Measurements from ENCODE around the gene ACVRL1.
A peak's percentile ranks its signal among the peaks of the same experiment; 100 is the strongest.

ACVRL1 gene

DNA sequence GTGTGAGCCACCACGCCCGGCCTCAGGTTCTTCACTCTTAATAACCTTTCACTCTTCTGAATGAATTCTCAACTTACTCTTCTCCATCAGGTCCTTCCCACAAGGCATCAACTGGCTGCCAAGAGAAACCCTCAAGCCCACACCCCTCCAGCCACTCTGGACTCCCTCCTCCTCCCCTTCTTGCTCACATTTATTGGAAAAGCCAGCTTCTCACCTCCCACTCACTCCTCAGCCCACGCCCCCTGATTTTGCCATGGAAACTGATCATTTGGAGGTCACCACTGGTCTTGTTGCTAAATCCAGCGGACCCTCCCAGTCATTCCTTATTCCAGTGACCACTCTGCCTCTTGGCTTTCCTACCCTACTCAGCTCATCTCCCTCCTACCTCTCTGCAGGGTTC is 26.8 kb downstream of the ACVRL1 start:
- Mint-ChIP-seq H3K36me3 (no peaks in the 10 kb centered on the region), H3K27ac (no peak overlapping the region), H3K4me1 (no peaks in the 10 kb centered on the region), H3K4me3 (no peak overlapping the region), H3K9me3 (no peaks in the 10 kb centered on the region), H3K27me3 (no peaks in the 10 kb centered on the region)

DNA sequence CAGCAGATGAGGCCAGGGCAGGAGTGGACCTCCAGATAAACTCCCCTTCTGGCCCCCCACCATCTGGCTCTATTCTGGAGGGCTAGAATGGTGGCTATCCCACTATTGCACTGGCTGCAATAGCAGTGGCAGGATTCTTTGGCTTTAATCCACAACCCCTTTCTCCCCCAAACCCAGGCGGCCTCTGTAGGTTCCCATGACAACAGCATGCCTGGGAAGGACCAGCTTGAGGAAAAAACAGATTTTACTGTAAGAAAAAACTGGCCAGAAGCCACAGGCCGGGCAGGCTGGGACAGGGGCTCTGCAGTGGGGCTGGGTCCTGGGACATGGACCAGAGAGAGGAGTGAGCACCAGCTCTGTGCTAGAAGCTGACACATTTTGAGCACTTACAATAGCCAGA is 30.6 kb downstream of the ACVRL1 start:
- H3K36me3 Mint-ChIP-seq = no peaks in the 10 kb centered on the region
- H3K4me3 Mint-ChIP-seq = no peak overlapping the region
- H3K4me1 Mint-ChIP-seq = peaks cover 7% of the 10 kb centered on the region
- H3K27ac Mint-ChIP-seq = no peak overlapping the region
- H3K27me3 Mint-ChIP-seq = no peaks in the 10 kb centered on the region
- H3K9me3 Mint-ChIP-seq = no peaks in the 10 kb centered on the region

DNA sequence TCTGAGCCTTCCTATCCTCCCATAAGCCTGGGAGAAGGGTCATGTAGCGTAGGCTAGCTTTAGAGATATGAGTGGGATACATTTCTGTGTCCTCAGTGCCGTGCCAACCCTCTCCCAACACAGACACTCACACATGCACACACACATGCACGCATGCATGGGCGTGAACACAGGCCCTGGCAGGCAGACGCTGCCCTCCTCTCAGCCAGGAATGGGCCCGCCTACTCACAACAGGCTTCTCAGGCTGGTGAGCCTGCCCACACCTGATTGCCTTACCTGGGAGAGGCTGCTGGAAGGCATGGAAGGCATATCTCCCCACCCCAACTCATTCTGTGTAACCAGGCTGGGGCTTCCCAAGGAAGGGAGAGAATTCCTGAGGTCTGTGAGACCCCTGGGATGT is 31.4 kb downstream of the ACVRL1 start:
- no peaks in the 10 kb centered on the region for H3K36me3 Mint-ChIP-seq
- no peaks in the 10 kb centered on the region for H3K27me3 Mint-ChIP-seq

DNA sequence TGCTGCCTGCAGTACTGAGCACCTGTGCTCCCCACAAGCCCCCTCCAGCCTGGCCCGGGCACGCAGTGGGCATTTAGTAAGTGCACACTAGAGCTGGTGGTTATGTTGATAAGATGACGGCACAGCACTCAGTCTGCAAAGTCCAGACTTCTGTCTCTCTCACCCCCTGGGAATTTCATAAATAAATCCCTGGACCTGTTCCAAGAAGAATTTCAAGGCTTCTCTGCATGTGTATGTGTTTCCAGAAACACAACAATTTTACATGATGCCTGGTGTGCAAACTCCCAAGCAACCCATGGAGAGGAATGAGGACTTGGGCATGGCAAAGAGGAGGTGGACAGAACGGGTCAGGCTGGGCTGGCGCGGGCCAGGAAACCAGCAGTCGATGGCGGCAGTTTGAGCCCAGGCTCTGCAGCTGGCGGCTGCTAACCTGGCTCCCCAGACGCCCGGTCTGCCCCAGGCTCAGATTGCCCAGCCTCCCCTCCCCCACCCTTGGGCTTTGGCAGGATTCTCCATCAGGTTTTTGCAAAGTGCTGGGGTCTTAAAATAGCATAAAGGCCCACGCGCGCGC is 33.8 kb downstream of the ACVRL1 start:
- H3K27me3 Mint-ChIP-seq = no peaks in the 10 kb centered on the region
- no peak overlapping the region for H3K4me3 Mint-ChIP-seq
- peaks cover 13% of the 10 kb centered on the region for H3K9me3 Mint-ChIP-seq
- H3K27ac Mint-ChIP-seq = peak overlapping the region; percentile 2
- H3K4me1 Mint-ChIP-seq = peaks cover 7% of the 10 kb centered on the region
- H3K36me3 Mint-ChIP-seq = peaks cover 4% of the 10 kb centered on the region

More for the DNA sequence above, 31.4 kb downstream of the ACVRL1 start:
- Mint-ChIP-seq H3K9me3 (no peaks in the 10 kb centered on the region), H3K4me3 (no peak overlapping the region), H3K4me1 (peaks cover 7% of the 10 kb centered on the region), H3K27ac (no peak overlapping the region)

DNA sequence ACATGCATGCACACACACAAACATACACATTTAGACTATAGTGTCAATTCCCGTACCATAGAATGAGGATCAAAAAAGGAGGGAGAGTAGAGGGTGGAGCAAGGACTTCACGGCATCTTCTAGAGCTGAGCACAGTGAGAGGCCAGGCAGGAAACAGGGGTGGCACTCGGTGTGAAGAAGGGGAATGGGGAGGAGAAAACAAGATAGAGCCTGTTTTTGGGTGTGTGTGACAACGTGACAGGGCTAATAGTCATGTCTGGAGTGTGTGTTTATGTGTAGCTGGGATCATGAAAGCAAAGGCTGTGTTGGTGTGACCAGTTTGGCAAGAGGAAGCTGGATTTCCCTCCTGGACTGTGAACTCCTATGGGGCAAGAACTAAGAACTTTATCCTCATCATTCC is 34.3 kb downstream of the ACVRL1 start:
- Mint-ChIP-seq H3K27me3 (no peaks in the 10 kb centered on the region), H3K4me3 (no peak overlapping the region), H3K9me3 (peaks cover 13% of the 10 kb centered on the region), H3K36me3 (peaks cover 4% of the 10 kb centered on the region), H3K4me1 (peaks cover 7% of the 10 kb centered on the region), H3K27ac (peak overlapping the region; percentile 2)

DNA sequence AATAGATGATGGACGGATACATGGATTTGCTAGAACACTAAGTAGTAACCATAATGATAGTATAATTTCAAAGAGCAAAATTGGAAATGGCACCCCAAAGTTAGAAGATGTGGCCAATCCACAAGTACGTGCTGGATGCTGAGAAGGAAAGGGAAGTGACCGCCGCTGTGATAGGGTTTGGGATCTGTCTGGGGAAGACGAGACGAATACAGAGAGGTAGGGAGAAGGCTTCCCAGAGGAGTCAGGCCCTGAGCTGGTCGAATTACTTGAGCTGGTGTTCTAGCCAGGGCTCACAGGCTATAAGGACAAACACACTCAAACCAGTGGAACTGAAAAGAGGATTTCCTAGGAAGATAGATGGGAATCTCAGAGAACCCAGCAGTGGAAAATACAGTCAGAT is 34.8 kb downstream of the ACVRL1 start:
- peaks cover 13% of the 10 kb centered on the region for H3K9me3 Mint-ChIP-seq
- no peaks in the 10 kb centered on the region for H3K27me3 Mint-ChIP-seq
- H3K4me3 Mint-ChIP-seq = no peak overlapping the region
- H3K4me1 Mint-ChIP-seq = peaks cover 7% of the 10 kb centered on the region
- peaks cover 4% of the 10 kb centered on the region for H3K36me3 Mint-ChIP-seq
- no peak overlapping the region for H3K27ac Mint-ChIP-seq

DNA sequence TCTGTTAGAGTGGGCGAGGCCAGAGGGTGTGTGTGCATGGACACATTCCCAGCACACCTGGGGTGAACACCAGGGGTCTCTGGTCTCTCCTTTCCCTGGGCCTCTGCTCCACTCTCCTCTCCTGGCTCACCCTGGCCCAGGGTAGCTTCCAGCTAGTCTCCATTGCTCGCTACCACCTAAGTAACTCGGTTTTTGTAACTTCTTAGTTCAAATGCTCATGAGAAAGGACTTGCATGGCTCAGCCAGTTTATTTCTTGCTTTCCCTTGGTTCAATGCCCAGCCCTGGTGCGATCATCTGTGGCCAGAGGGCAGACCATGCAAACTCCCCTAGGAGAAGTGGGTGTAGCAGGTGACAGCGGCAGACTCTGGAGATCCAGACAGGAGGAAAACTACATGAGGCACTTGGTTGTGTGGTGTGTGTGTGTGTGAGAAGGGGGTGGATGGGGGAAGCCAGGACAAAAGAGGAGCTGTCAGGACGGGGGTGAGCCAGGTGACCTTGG is 35.2 kb downstream of the ACVRL1 start:
- Mint-ChIP-seq H3K36me3 (peaks cover 4% of the 10 kb centered on the region), H3K4me3 (no peak overlapping the region), H3K27me3 (no peaks in the 10 kb centered on the region), H3K27ac (no peak overlapping the region), H3K4me1 (peaks cover 7% of the 10 kb centered on the region), H3K9me3 (peaks cover 13% of the 10 kb centered on the region)

DNA sequence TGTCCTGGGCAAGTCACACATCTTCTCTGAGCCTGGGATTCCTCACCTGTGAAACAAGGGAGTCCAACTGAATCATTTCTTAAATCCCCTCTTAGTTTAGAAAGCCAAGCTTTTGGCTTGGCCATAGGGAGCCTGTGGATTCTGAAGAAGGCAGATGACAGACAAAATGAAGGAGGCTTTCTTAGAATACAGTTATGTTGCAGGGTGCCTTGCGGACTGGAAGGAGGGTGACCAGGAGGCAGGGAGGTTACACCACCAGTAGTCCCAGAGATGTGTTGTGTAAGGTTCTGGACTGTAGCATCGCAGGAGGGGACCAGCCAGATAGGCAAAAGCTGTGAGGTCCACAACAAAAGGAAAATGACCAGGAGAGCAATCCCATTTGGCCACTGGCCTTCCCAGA is 36.0 kb downstream of the ACVRL1 start:
- H3K4me3 Mint-ChIP-seq = no peak overlapping the region
- H3K36me3 Mint-ChIP-seq = peaks cover 4% of the 10 kb centered on the region
- peaks cover 13% of the 10 kb centered on the region for H3K9me3 Mint-ChIP-seq
- no peaks in the 10 kb centered on the region for H3K27me3 Mint-ChIP-seq
- H3K27ac Mint-ChIP-seq = no peak overlapping the region
- peaks cover 7% of the 10 kb centered on the region for H3K4me1 Mint-ChIP-seq

DNA sequence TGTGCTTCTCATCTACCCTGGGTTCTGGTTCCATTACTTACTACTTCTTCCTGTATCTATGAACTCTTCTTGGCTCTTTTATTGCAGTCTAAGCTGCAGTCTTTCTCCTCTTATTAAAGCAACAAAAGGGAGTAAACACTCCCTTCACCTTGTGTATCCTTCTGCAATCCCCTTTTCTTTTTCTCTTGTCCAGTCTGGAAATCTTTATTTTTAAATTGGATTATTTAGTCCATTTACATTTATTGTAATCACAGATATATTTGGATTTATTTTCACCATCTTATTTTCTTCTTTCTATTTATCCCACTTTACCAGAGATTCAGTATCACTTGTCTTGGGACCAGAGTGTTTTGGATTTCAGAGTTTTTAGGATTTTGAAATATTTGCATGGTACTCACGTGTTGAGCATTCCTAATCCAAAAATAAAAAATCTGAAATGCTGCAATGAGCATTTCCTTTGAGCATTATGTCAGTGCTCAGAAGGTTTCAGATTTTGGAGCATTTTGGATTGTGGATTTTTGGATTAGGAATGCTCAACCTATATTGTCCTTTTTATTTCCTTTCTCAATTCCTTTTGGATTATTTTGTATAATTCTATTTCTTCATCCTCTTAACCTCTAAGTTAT is 37.4 kb downstream of the ACVRL1 start:
- H3K4me1 Mint-ChIP-seq = peaks cover 7% of the 10 kb centered on the region
- H3K9me3 Mint-ChIP-seq = peaks cover 13% of the 10 kb centered on the region
- H3K27ac Mint-ChIP-seq = no peak overlapping the region
- no peaks in the 10 kb centered on the region for H3K27me3 Mint-ChIP-seq
- peaks cover 4% of the 10 kb centered on the region for H3K36me3 Mint-ChIP-seq
- H3K4me3 Mint-ChIP-seq = no peak overlapping the region

DNA sequence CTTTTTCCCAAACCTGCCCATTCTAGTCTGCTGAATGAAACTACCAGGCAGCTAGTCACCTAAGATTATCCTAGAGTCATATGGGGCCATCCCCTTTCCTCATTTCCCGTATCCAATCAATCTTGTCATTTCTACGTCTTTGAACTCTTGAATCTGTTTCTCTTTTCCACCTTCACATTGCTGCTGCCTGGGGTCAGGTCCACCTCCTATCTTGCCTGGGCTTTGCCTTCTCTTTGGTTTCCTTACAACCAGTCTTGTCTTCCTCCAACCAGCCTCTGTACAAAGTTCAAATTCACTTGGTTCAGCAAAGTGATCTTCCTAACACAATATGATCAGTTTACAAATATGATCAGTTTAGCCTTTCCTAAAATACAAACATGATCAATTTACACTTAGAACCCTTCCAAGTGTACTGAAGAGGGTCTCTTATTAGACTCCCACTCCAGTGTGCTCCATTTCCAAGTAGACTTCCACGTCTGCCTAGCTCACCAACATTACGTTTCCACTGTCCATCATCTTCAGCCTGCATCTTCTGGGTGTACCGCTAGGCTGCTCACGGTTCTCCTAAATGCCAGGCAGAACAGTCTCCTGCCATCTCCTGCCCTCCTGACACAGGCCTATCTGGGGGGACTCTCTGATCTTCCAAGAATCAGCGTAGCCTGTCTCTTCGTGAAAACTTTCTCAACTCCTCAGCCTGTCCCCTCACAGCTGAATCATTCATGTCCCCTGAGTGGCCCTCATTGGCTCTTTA is 40.1 kb downstream of the ACVRL1 start:
- H3K27me3 Mint-ChIP-seq = no peaks in the 10 kb centered on the region
- no peak overlapping the region for H3K27ac Mint-ChIP-seq
- H3K9me3 Mint-ChIP-seq = peaks cover 13% of the 10 kb centered on the region

DNA sequence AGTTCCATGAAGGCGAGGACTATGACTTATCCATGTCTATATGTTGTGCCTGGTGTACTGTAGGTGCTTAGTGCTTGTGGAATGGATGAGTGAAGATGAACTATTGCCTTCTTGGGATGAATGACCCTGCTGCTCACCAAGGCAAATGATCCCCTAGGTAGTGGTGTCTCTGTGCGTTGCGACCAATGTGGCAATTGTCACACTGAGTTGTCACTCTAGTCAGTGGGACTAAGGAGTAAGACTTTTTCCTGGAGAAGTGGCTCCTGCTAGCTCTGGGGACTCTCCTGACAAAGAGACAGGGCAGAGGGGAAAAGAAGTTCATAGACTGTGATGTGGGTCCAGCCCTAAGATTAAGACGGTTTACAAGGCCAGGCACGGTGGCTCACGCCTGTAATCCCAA is 40.8 kb downstream of the ACVRL1 start:
- no peak overlapping the region for H3K27ac Mint-ChIP-seq
- H3K4me3 Mint-ChIP-seq = no peak overlapping the region
- H3K9me3 Mint-ChIP-seq = peaks cover 13% of the 10 kb centered on the region
- H3K4me1 Mint-ChIP-seq = peaks cover 13% of the 10 kb centered on the region
- H3K36me3 Mint-ChIP-seq = peaks cover 4% of the 10 kb centered on the region
- H3K27me3 Mint-ChIP-seq = no peaks in the 10 kb centered on the region

More for the DNA sequence above, 40.1 kb downstream of the ACVRL1 start:
- Mint-ChIP-seq H3K4me1 (peaks cover 7% of the 10 kb centered on the region), H3K4me3 (no peak overlapping the region), H3K36me3 (peaks cover 4% of the 10 kb centered on the region)

DNA sequence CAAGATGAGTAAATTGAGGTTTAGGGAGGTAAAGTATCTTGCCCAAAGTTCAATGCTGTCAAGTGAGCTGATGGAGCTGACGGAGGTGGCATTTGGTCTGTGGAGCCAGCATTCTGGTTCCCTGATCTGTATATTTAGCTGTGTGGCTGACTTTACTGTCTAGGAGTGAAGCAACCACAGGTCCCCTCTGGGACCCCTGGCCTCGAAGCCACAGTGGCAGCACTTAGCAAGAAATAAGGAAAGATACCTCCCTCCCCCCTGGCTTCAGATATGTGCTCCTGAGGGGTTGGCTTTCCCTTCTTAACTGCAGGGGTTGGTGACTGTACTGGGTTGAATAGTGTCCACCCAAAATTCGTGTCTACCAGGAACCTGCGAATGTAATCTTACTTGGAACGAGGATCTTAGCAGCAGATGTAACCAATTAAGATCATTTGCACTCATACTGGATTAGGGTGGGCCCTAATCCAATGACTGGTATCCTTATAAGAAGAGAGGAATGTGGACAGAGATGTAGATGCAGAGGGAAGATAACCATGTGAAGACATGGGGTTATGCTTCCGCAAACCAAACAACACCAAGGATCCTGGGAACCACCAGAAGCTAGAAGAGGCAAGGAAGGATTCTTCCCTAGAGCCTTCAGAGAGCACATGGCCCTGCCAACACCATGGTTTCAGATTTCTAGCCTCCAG is 42.2 kb downstream of the ACVRL1 start:
- H3K27ac Mint-ChIP-seq = peak overlapping the region; percentile 9
- H3K36me3 Mint-ChIP-seq = peaks cover 4% of the 10 kb centered on the region

DNA sequence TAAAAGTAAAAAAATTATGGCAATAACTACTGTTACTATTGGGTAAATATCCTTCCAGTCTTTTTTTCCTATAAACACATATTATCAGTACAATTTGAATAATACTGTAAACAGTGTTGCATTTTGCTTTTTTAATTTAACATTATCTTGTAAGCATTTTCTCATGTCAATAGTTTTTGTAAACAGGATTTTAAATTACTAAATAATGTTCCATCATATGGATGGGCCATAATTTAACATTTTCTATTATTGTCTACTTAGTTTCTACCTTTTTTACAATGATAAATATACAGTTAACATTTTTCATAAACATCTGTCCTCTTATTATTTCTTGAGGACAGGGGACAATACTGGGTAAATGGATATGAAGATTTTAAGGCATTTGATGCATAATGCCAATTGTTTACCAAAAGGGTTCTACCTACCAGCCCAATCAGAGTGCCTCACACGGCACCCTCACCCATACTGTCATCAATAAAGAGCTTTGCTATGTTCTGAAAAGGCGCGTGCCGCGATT is 43.4 kb downstream of the ACVRL1 start:
- H3K36me3 Mint-ChIP-seq = no peaks in the 10 kb centered on the region
- peak overlapping the region; percentile 96 for H3K27ac Mint-ChIP-seq
- peak overlapping the region; percentile 96 for H3K4me3 Mint-ChIP-seq
- H3K27me3 Mint-ChIP-seq = no peaks in the 10 kb centered on the region
- no peaks in the 10 kb centered on the region for H3K9me3 Mint-ChIP-seq
- H3K4me1 Mint-ChIP-seq = peaks cover 40% of the 10 kb centered on the region

More for the DNA sequence above, 42.2 kb downstream of the ACVRL1 start:
- H3K4me1 Mint-ChIP-seq = peaks cover 27% of the 10 kb centered on the region
- H3K4me3 Mint-ChIP-seq = peak overlapping the region; percentile 53
- H3K27me3 Mint-ChIP-seq = no peaks in the 10 kb centered on the region
- H3K9me3 Mint-ChIP-seq = peaks cover 9% of the 10 kb centered on the region

DNA sequence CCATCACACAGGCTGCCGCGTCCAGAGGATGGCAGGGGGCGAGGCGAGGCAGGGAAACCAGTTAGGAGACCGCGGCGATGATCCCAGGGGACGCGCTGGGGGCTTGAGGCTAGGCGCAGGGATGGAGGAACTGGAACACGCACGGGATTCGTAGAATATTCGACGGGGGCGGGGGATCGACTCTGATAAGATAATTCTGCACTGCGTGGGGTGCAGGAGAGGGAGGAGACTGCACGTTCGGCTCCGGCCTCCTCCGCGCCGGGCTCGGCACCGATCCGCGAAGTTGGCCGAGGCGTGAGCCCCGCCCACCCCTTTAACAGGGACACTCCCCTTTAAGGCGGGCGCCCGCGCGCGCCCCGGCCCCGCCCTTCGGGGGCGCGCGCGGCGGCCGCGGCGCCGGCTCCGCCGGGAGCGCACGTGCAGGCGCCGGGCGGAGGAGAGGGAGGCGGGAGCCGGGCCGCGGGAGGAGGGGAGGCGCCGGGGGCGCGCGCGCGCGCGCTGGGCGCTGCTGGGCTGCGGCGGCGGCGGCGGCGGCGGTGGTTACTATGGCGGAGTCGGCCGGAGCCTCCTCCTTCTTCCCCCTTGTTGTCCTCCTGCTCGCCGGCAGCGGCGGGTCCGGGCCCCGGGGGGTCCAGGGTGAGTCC is 44.0 kb downstream of the ACVRL1 start, which contains the start of gene ACVR1B:
ACVR1B (plus strand) TSS at position 501 of the 644 bp plus-strand sequence; CDS start at position 546, 45 bp downstream.
- peaks cover 2% of the 10 kb centered on the region for H3K36me3 Mint-ChIP-seq
- H3K4me3 Mint-ChIP-seq = peak within 1 kb of the TSS; percentile 96
- peak within 1 kb of the TSS; percentile 96 for H3K27ac Mint-ChIP-seq
- H3K4me1 Mint-ChIP-seq = peaks cover 45% of the 10 kb centered on the region
- no peaks in the 10 kb centered on the region for H3K9me3 Mint-ChIP-seq
- no peaks in the 10 kb centered on the region for H3K27me3 Mint-ChIP-seq
